K562 (cell line): Measurements from ENCODE around the gene CELSR1. TPM values are rescaled to one million over a fixed set of nuclear protein-coding genes. Genes with fewer than 3 reads are reported as not detected.

Source experiments
- ATAC-seq: fragments of 200-7000 bp; cut with Tn5 transposase; 3 replicates; pipeline ENCODE4 v1.9.1; 2020; ENCODE audit warnings: moderate library complexity
- BruUV-seq: library from RNA; stranded (reverse); fragments of 400-500 nt; replicated peaks from 2 replicates; lab custom pipeline; 2021; lab: Mats Ljungman, UMichigan
- CTCF ChIA-PET: fragments of 300-600 bp; formaldehyde crosslinking; extraction: SDS; loops from one replicate; lab custom pipeline; 2021; ENCODE audit warnings: low intra/inter-chr PET ratio; lab: Yijun Ruan, JAX
- POLR2A ChIA-PET: fragments of 300-600, 350-650 bp; sonication (Branson Sonifier 250); formaldehyde crosslinking; extraction: SDS; loops from one replicate; lab custom pipeline; 2021; ENCODE audit warnings: antibody characterized with exemption, inconsistent platforms; lab: Yijun Ruan, JAX
- DNase-seq, 4 experiments: peaks; one replicate each; pipeline versions ENCODE4 v3.0.0 to v3.0.0-alpha.2; 2011 to 2018; ENCODE audit warnings: low spot score in 3 of 4, mixed read lengths in 3 of 4; ENCODE audit errors: extremely low read depth in 1 of 4
- FAIRE-seq: peaks from 2 replicates; lab custom pipeline; 2011; peaks lifted over from hg19 to GRCh38; lab: Jason Lieb, UNC
- H2AFZ ChIP-seq: 2 replicates; pipeline ENCODE4 v1.6.0; 2011; ENCODE audit warnings: low read depth, low read length, control low read depth, inconsistent platforms
- H3K27ac ChIP-seq: fragments of 200-600 bp; 3 replicates; pipeline ENCODE4 v1.8.0; 2011; ENCODE audit warnings: low read depth, mild to moderate bottlenecking, control low read depth, inconsistent platforms, low read length, moderate library complexity, mixed read lengths; ENCODE audit errors: extremely low read depth
- H3K27me3 ChIP-seq, 2 experiments: fragments of 300-600 bp in 1 of 2; 2 replicates in 1 of 2; 3 replicates in 1 of 2; pipeline versions ENCODE4 v1.6.0 to v1.8.0; 2011; ENCODE audit warnings: inconsistent platforms in 2 of 2, low read length in 2 of 2, mild to moderate bottlenecking in 1 of 2, mixed read lengths in 1 of 2, moderate library complexity in 1 of 2; ENCODE audit not compliant: control insufficient read depth in 2 of 2, insufficient read depth in 2 of 2
- H3K36me3 ChIP-seq: fragments of 300-600 bp; 3 replicates; pipeline ENCODE4 v1.8.0; 2011; ENCODE audit warnings: mild to moderate bottlenecking, low read length, inconsistent platforms; ENCODE audit not compliant: control insufficient read depth, insufficient read depth
- H3K4me1 ChIP-seq, 2 experiments: fragments of 200-600 bp in 1 of 2; replicated peaks in 1 of 2; 2 replicates in 1 of 2; 3 replicates in 1 of 2; pipeline versions ENCODE4 v1.5.1 to v1.8.0; 2011; ENCODE audit warnings: inconsistent platforms in 2 of 2, low read length in 2 of 2, mild to moderate bottlenecking in 1 of 2, mixed read lengths in 1 of 2, moderate library complexity in 1 of 2; ENCODE audit not compliant: control insufficient read depth in 2 of 2, insufficient read depth in 2 of 2
- H3K4me2 ChIP-seq: 2 replicates; pipeline ENCODE4 v1.6.1; 2011; ENCODE audit warnings: low read length, control low read depth, inconsistent platforms, mixed read lengths; ENCODE audit not compliant: insufficient read depth
- H3K4me3 ChIP-seq: fragments of 200-600 bp; sonication (generic), shearing (Covaris generic); 2 replicates; pipeline ENCODE4 v1.5.1; 2016; ENCODE audit warnings: control low read depth, inconsistent platforms
- H3K79me2 ChIP-seq: fragments of 200-600 bp; 3 replicates; pipeline ENCODE4 v1.8.0; 2011; ENCODE audit warnings: low read length, inconsistent platforms; ENCODE audit not compliant: control insufficient read depth, insufficient read depth
- H3K9ac ChIP-seq, 2 experiments: 2 replicates each; pipeline versions ENCODE4 v1.6.0 to v1.6.1; 2011; ENCODE audit warnings: low read depth in 2 of 2, low read length in 2 of 2, control low read depth in 1 of 2, inconsistent platforms in 1 of 2, mild to moderate bottlenecking in 1 of 2, mixed read lengths in 1 of 2; ENCODE audit not compliant: insufficient read depth in 1 of 2
- H3K9me1 ChIP-seq: one replicate; pipeline ENCODE4 v1.6.0; 2011; ENCODE audit warnings: inconsistent platforms, mild to moderate bottlenecking, low read length, moderate library complexity; ENCODE audit not compliant: control insufficient read depth, insufficient read depth
- H3K9me3 ChIP-seq: replicated peaks from 2 replicates; pipeline ENCODE4 v1.5.1; 2011; ENCODE audit warnings: low read depth, low read length, inconsistent platforms; ENCODE audit not compliant: control insufficient read depth, insufficient read depth
- H4K20me1 ChIP-seq: replicated peaks from 2 replicates; pipeline ENCODE4 v1.6.1; 2011; ENCODE audit warnings: low read length, inconsistent platforms, mixed read lengths; ENCODE audit not compliant: control insufficient read depth, insufficient read depth
- CTCF ChIP-seq, 3 experiments: IDR thresholded peaks in 2 of 3; conservative IDR thresholded peaks in 1 of 3; 2 replicates each; pipeline ENCODE4 v1.5.1; 2011 to 2012; ENCODE audit warnings: low read length in 3 of 3, mild to moderate bottlenecking in 3 of 3, control low read depth in 2 of 3, improper control_type of control experiment in 1 of 3, inconsistent platforms in 1 of 3, low read depth in 1 of 3, mixed read lengths in 1 of 3, moderate library complexity in 1 of 3; ENCODE audit not compliant: insufficient read depth in 2 of 3
- GABPA ChIP-seq: fragments of 200-800 bp; sonication (Bioruptor generic); conservative IDR thresholded peaks from 2 replicates; pipeline ENCODE4 v1.6.1; 2016; ENCODE audit warnings: low read depth, missing genetic modification characterization, missing compliant biosample characterization
- U2AF1 ChIP-seq: fragments of 200-400 bp; formaldehyde crosslinking; optimal IDR thresholded peaks from 2 replicates; pipeline ENCODE3; 2017; ENCODE audit warnings: mild to moderate bottlenecking, low read depth, low read length, moderate library complexity
- WGBS: fragments of 100-300 bp; shearing (Covaris generic); methylation state at CpG from one replicate; pipeline ENCODE4 v1.1.6; 2016; ENCODE audit warnings: low coverage, mixed read lengths; ENCODE audit not compliant: insufficient coverage; ENCODE audit errors: missing lambda C conversion rate; 5-methylcytosine and 5-hydroxymethylcytosine counted together
- in situ Hi-C: fragments of 300-500 bp; cut with MboI; formaldehyde crosslinking; loops from 4 replicates; pipeline ENCODE4 v1.15.0; 2018; ENCODE audit warnings: inconsistent platforms, mixed read lengths
- intact Hi-C: fragments of 100-400 bp; cut with micrococcal nuclease; formaldehyde crosslinking; loops from 2 replicates; pipeline ENCODE4 v1.14.2; 2022
- polyA plus RNA-seq, 8 experiments: library from polyadenylated mRNA; depleted of rRNA in 4 of 8; stranded (reverse) in 5 of 8; unstranded in 3 of 8; fragments of >200 nt; fragmentation: Nextera tagmentation in 2 of 8; fragmentation: Illumina TruSeq in 1 of 8; extraction: Ambion mirVana in 2 of 8; extraction: Trizol in 1 of 8; gene quantifications; 2 replicates each; pipeline versions ENCODE4 v1.2.1 to v1.2.3, GENCODE V29; 2011 to 2014; ENCODE audit warnings: inconsistent platforms in 1 of 8, missing spikeins in 1 of 8
- total RNA-seq, 7 experiments: library from RNA; depleted of rRNA in 6 of 7; stranded (reverse); fragments of >200 nt in 6 of 7; fragmentation: Illumina TruSeq in 2 of 7; extraction: Trizol in 2 of 7; gene quantifications; 2 replicates each; pipeline versions ENCODE4 v1.2.1 to v1.2.3, GENCODE V29; 2011 to 2021; ENCODE audit warnings: low replicate concordance in 1 of 7

CELSR1 gene
- total and polyA plus RNA-seq, 9 of the 15 experiments (the other 6 are each of a cell fraction or from before 2014, with no cell fraction given) = under 0.01 to 0.09 TPM; not detected in 7

DNA sequence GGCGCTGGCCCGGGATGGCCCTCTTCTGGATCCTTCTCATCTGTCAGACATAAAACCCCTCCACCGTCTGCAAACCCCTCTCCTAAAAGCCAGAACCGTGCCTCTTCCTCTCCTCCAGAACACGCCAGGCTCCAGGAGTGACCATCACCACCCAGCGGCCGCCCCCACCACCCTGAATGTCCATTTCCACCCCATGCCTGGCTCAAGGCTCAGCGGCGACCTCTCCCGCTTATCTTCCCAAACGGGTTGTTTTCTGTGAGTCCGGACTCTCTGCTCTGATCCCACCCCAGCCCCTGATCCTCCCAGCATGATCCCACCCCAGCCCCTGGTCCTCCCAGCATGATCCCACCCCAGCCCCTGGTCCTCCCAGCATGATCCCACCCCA, 37.6 kb downstream of the CELSR1 start:
- in situ Hi-C loops = no loop called here
- intact Hi-C loops = no loop called here
- POLR2A ChIA-PET = no interaction called here

More for the DNA sequence above, 37.6 kb downstream of the CELSR1 start:
- H3K9me1 ChIP-seq = no peaks in the 10 kb centered on the region
- no peaks in the 10 kb centered on the region; a peak in 2 of 5 replicates for H3K4me1 ChIP-seq
- no peak overlapping the region for H3K9ac ChIP-seq
- no peak overlapping the region for H2AFZ ChIP-seq
- peaks cover 9 to 14% of the 10 kb centered on the region in 2 experiments; a peak in 4 of 5 replicates for H3K27me3 ChIP-seq
- BruUV-seq = no TSS peak
- TF ChIP-seq U2AF1 = no peak
- no peak for TF ChIP-seq GABPA (tag)
- TF ChIP-seq CTCF (IDR thresholded peaks at IDR 0.05 in 2 of 3, conservative IDR thresholded peaks at IDR 0.05 in 1 of 3; ENCODE audit: insufficient read depth in 2 of 3, low read depth in 1 of 3, low read length in 3 of 3) = 0 out of 6 replicates have a peak, but pooled peaks of 1 of the 3 experiments have one; percentile 6
- CTCF ChIA-PET = no interaction called here
- H3K79me2 ChIP-seq = no peaks in the 10 kb centered on the region
- H3K27ac ChIP-seq = no peak overlapping the region
- no peak overlapping the region for H3K4me3 ChIP-seq
- peak overlapping the region; percentile 32 for H3K4me2 ChIP-seq
- FAIRE-seq = no peak
- ATAC-seq = no peak
- H4K20me1 ChIP-seq = no peaks in the 10 kb centered on the region
- no peaks in the 10 kb centered on the region for H3K9me3 ChIP-seq
- DNase-seq = no peak
- no peaks in the 10 kb centered on the region for H3K36me3 ChIP-seq
- 2% methylated on average over 5 of the region's 12 CpGs for WGBS
